DMS53 (cell line): ENCODE measurements around the gene ABCD2.
"Not testable (repeated sequence)": the region's sequence is repeated elsewhere in the genome, so short reads cannot be mapped to it uniquely, and the experiment has no call there.

Experiments
- DNase-seq: peaks from one replicate; lab custom pipeline; 2025; lab: John Stamatoyannopoulos, UW

ABCD2 gene

GRCh38 chr12:39619660-39620433 is at the start of gene ABCD2:
ABCD2 (minus strand) TSS chr12:39619803; CDS start chr12:39619615, 188 bp downstream.
- DNase-seq: peak; percentile 90

GRCh38 chr12:39660101-39660500 is 40.5 kb upstream of the ABCD2 start:
- no peak for DNase-seq

GRCh38 chr12:39647383-39647782 is 27.8 kb upstream of the ABCD2 start:
- DNase-seq: no peak

DNA sequence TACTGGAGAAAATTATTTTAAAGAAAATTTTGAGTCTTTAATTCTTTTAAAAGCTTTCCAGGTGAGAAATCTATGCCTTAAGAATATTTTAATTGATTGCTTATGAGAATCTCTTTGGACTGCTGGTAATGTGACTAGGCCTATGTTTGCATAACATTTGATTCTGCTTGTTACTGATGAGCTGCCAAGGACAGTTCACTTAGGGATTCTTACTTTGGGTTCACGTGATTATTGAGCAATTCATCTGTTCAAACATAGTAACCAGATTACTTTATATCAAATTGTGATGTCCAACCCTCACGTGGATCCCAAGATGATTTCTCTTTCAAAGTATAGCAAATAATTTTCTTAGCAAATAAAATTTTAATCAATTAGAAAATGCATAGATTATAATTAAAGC is 27.4 kb upstream of the ABCD2 start:
- DNase-seq: no peak

- no peak for DNase-seq
Observed at GRCh38 chr12:39643052-39643451, 23.4 kb upstream of the ABCD2 start.

DNA sequence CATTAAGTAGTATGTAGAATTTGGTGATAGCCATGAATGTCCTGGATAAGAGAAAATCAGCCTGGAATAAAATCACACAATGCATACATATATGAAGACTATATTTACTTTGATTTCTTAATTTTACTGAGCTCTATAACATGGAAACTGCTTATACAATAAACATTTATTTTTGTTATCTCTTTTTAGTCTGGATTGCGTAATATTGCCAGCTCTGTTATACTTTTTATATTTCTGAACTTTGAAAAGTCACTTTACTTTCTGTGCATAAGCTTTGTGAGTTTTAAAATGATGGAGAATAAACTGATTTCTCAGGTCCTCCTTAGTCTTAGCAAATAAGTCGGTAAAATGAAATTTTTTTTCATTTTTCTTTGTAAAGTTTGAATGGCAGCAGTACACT is 19.2 kb upstream of the ABCD2 start:
- DNase-seq: no peak

GRCh38 chr12:39638178-39638577 is 18.6 kb upstream of the ABCD2 start:
- no peak for DNase-seq

GRCh38 chr12:39632670-39633069 is 13.1 kb upstream of the ABCD2 start:
- DNase-seq: peak; percentile 18

DNA sequence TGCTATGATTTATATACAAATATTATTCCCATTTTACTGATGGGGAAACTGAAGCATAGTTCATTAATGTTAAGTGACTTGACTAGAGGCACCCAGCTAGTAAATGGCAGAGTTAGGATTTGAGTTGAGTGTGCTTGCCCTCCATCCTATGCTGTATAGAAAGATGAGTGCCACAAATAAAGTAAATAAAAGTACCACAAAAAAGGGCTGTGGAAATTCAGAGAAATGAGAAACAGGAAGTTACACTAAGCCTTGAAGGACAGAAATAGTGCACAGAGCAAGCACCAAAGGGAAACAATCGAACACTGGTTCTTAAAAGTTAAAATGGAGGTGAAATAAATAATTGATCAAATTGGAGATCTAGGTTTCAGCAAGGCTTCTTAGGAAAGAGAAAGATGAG is 9.2 kb upstream of the ABCD2 start:
- no peak for DNase-seq

DNA sequence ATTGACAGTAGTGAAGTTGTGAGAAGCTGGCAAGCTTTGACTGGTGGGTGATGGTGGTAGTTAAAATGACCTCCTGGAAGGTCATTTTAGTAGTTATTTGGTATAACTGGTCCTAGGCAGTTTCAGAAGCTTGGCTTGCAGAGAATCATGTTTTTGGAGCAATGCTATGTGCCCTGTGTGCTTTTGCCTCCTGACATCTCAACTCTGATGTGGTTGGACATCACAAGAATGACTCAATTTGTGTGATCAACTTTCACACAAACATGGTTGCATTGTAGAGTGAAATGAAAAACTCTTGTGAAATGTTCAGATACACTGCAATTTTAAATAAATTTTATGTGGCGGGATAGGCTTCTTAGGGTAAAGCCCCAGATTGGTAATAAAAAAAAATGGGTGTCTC is 8.3 kb upstream of the ABCD2 start:
- no peak for DNase-seq

GRCh38 chr12:39626033-39626814 is 6.6 kb upstream of the ABCD2 start:
- DNase-seq: no peak

- DNase-seq: no peak
Observed at GRCh38 chr12:39623919-39624318, 4.3 kb upstream of the ABCD2 start.

GRCh38 chr12:39623160-39623559 is 3.6 kb upstream of the ABCD2 start:
- DNase-seq: not testable (repeated sequence)

DNA sequence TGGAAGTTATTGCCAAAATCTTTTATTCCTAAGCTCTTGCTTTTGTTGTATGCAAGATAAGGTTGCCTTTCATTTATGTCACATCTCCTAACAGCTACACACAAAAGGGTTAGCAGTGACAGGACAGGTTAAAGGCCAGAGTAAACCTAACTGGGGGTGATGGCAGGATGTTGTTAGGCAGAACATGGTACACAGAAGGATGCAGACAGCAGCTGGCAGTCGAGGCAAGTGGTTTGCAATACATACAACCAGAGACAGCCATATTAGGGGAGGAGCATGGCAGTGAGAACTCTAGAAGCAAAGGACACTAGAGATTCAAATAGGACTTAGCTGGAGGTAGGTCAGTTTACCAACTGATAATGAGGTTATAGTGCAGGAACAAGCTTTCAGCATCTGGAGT is 2.7 kb upstream of the ABCD2 start:
- DNase-seq: peak; percentile 27

DNA sequence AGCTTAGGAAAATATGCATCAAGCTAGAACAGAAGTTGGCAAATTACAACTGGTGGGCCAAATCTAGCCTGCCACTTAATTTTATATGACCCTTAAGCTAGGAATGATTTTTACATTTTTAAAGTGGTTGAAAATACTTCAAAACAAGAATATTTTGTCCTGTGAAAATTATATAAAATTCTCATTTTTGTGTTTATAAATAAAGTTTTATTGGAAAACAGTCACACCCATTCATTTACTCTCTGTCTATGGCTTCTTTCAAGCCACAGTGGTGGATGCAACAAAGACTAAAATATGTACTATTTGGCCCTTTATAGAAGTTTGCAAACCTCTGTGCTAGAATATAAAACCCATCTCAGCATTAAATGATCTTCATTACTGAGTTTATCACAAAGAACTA is 2.1 kb upstream of the ABCD2 start:
- no peak for DNase-seq

DNA sequence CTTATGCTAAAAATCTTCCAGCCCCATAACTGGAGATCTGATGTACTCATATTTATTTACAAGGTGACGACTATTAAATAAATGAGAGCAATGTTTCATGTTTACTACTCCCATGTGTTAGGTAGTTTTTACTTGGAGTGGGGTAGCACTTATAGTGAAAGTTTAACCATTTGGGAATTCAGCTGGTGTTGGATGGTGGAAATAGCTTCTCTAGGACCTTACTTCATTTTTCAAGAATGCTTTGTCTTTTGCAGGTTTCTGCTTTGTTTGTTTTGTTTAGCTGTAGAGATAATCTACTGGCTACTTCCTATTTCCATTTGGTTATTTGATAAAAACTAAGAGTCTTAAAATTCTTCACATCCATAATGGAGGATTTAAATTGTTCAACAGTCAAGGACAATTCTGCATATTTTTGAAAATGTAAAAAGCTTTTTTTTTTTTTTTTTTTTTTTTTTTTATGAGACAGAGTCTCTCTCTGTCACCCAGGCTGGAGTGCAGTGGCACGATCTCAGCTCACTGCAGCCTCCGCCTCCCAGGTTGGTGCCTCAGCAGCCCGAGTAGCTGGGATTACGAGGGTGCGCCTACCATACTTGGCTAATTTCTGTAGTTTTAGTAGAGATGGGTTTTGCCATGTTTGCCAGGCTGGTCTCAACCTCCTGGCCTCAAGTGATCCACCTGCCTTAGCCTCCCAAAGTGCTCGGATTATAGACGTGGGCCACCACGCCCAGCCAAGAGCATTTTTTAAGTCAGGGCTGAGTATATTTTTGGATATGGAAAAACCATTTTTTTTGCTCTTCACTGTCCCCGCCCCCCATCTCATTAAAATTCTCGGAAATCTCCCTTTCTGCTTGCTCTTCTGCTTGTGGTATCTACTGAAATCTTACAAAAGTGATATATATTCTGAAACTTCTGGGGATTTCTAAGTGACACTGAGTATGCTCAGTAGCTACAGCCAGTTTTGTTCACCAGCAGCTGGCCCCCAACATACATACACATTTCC is 1.4 kb upstream of the ABCD2 start:
- DNase-seq: peak; percentile 49

DNA sequence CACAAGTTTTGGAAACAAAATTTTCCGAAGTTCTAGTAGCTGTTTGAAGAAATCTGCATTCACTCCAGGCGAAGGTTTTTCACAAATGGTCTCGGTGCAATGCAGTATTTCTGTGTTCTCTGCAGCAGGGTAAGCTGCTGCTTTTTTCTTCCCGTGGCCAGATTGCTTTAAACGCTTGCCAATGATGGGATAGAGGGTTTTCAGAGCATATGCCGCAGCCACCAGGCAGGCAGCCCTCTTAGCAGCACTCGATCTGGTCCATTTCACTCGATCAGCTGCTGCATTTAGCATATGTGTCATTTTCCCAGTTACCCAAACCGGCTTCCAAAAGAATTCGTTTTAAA is 315 bp downstream of the ABCD2 start:
- DNase-seq: peak; percentile 71

GRCh38 chr12:39618701-39619100 is 902 bp downstream of the ABCD2 start:
- no peak for DNase-seq

DNA sequence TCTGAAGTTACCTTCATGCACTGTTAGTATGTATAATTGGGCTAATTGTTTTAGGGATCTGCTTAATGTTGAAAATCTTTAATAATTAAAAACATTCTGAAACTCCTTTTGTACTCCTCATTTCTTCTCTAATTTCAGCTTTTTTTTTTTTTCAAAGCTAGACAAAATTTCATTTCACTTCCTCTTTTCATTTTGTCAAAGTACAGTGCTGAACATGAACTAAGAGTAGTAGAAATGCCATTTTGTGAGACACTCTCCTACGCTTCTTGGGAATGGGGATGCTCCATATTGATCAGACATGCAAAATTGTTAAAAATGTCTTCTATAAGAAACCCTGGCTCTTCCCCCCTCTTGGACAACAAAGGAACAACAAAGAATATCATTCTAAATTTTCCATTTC is 1.7 kb downstream of the ABCD2 start:
- no peak for DNase-seq

GRCh38 chr12:39616666-39617065 is 2.9 kb downstream of the ABCD2 start:
- no peak for DNase-seq

DNA sequence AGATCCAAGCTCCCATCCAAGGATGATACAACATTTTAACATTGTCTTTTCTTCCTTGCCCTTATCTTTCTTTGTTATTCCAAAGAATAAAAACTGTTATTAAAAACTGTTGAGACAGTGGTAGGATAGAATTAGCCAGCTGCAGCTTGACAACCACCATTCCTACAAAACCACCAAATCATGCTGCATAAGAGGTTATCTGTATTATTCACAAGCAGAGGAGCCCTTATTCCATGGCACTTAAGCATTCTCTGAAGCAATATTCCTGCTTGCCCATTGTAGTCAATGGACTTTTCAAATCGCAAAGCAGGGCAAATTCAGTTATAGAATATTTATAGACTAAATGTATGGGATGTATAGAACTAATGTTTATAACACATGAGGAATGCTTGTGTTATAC is 3.4 kb downstream of the ABCD2 start:
- DNase-seq: no peak

DNA sequence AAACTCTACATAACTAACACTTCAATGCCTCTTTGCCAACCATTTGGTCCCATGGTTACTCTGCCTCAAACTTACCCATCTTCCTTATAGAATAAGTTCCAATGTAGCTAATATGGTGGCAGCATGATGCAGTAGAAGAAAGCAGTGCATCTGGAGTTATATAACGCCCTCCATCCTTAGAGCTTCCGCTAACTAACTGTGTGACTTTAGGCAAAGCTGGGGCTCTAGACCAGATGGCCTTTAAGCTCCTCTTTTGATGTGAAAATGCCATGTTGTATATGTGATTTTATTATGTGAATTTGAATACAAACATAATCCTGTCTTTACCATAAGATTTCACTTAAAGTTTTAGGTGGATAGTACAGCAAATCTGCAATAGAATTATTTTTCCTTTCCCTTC is 6.1 kb downstream of the ABCD2 start:
- no peak for DNase-seq
